Liver (tissue), 3 donors: ENCODE measurements around the gene LHX8.

Source experiments
- EGR1 ChIP-seq, 2 donors: IDR thresholded peaks; 2 replicates each; pipeline ENCODE4 v1.6.1; 2016 to 2018; ENCODE audit warnings: antibody characterized with exemption in 2 of 2, low read depth in 2 of 2
- GABPA ChIP-seq, 2 donors: IDR thresholded peaks in 1 of 2; conservative IDR thresholded peaks in 1 of 2; 2 replicates each; pipeline ENCODE4 v1.6.1; 2016; ENCODE audit warnings: antibody characterized with exemption in 2 of 2, mild to moderate bottlenecking in 1 of 2, moderate library complexity in 1 of 2
- JUND ChIP-seq, 2 donors: IDR thresholded peaks; 2 replicates each; pipeline ENCODE4 v1.6.1; 2016; ENCODE audit warnings: antibody characterized with exemption in 2 of 2
- RXRA ChIP-seq, 2 donors: IDR thresholded peaks; 2 replicates each; pipeline ENCODE4 v1.6.1; 2017 to 2018; ENCODE audit warnings: antibody characterized with exemption in 2 of 2, mild to moderate bottlenecking in 1 of 2
- TAF1 ChIP-seq: conservative IDR thresholded peaks from 2 replicates; pipeline ENCODE4 v1.6.1; 2016; ENCODE audit warnings: antibody characterized with exemption, mild to moderate bottlenecking
- TF ChIP-seq, protein P1 (sequence below): fragments of 150-350 bp; IDR thresholded peaks from 2 replicates; pipeline ENCODE4 v1.5.1; 2017; ENCODE audit warnings: improper control_type of control experiment, low read depth, low read length; ENCODE audit not compliant: missing input control
- TF ChIP-seq, protein P2 (sequence below): IDR thresholded peaks from 2 replicates; pipeline ENCODE4 v1.6.1; 2016; ENCODE audit warnings: antibody characterized with exemption
- donor health status: healthy.
- donor health status: healthy.

DNA sequence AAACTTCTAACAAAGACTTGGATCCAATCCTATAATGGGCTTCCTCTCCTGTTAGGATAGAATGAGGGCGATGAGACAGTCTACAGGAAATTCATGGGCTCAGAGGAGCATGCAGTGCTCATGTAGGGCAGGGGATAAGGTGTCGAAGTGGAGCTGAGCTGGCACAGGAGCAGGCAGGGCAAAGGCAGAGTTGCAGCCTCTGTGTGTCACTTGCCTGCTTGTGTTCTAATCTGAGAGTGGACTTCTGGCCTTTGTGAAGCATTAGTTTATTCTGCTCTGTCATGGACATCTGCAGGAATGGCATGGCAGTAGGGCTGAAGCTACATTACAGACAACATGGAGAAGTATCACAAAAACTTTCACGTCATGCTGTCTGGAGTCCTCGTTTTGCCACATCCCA, 32.6 kb downstream of the LHX8 start:
- TF ChIP-seq, protein P1, sequence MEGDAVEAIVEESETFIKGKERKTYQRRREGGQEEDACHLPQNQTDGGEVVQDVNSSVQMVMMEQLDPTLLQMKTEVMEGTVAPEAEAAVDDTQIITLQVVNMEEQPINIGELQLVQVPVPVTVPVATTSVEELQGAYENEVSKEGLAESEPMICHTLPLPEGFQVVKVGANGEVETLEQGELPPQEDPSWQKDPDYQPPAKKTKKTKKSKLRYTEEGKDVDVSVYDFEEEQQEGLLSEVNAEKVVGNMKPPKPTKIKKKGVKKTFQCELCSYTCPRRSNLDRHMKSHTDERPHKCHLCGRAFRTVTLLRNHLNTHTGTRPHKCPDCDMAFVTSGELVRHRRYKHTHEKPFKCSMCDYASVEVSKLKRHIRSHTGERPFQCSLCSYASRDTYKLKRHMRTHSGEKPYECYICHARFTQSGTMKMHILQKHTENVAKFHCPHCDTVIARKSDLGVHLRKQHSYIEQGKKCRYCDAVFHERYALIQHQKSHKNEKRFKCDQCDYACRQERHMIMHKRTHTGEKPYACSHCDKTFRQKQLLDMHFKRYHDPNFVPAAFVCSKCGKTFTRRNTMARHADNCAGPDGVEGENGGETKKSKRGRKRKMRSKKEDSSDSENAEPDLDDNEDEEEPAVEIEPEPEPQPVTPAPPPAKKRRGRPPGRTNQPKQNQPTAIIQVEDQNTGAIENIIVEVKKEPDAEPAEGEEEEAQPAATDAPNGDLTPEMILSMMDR: no peak
- no peak for TF ChIP-seq EGR1 (IDR thresholded peaks at IDR 0.05; ENCODE audit: low read depth in 2 of 2)
- no peak for TF ChIP-seq TAF1
- TF ChIP-seq GABPA (IDR thresholded peaks at IDR 0.05 in 1 of 2, conservative IDR thresholded peaks at IDR 0.05 in 1 of 2): no peak
- TF ChIP-seq, protein P2, sequence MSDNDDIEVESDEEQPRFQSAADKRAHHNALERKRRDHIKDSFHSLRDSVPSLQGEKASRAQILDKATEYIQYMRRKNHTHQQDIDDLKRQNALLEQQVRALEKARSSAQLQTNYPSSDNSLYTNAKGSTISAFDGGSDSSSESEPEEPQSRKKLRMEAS: no peak
- no peak for TF ChIP-seq RXRA (IDR thresholded peaks at IDR 0.05)
- no peak for TF ChIP-seq JUND (IDR thresholded peaks at IDR 0.05)
